Endothelial cell of umbilical vein (primary cell): ENCODE measurements around the gene LSM11. TPM values are rescaled to one million over a fixed set of nuclear protein-coding genes. Genes with fewer than 3 reads are reported as not detected.

Experiments used
- BruUV-seq: library from RNA; stranded (reverse); fragments of 400-500 nt; replicated peaks from 2 replicates; lab custom pipeline; 2021; lab: Mats Ljungman, UMichigan
- CTCF ChIA-PET: fragments of 300-600, 350-600 bp; sonication (Branson Sonifier 250); formaldehyde crosslinking; loops from one replicate; lab custom pipeline; 2021; ENCODE audit warnings: antibody characterized with exemption, inconsistent platforms; lab: Charles Lee
- POLR2A ChIA-PET: fragments of 300-600, 350-600 bp; sonication (Branson Sonifier 250); formaldehyde crosslinking; loops from one replicate; lab custom pipeline; 2021; ENCODE audit warnings: antibody characterized with exemption, inconsistent platforms; lab: Charles Lee
- DNase-seq: peaks from one replicate; pipeline ENCODE4 v3.0.0-alpha.2; 2011; ENCODE audit warnings: low read depth, low spot score
- FAIRE-seq: peaks from 2 replicates; lab custom pipeline; 2011; peaks lifted over from hg19 to GRCh38; lab: Jason Lieb, UNC
- H2AFZ ChIP-seq: 2 replicates; pipeline ENCODE4 v1.6.0; 2012; ENCODE audit warnings: low read depth, low read length, control low read depth, inconsistent platforms
- H3K27ac ChIP-seq: 2 replicates; pipeline ENCODE4 v1.5.1; 2011; ENCODE audit warnings: low read depth, mild to moderate bottlenecking, control low read depth, low read length, moderate library complexity; ENCODE audit not compliant: insufficient read depth
- H3K27me3 ChIP-seq, 2 experiments: 2 replicates each; pipeline versions ENCODE4 v1.6.0 to v1.6.1; 2011; ENCODE audit warnings: low read length in 2 of 2, mixed read lengths in 1 of 2; ENCODE audit not compliant: control insufficient read depth in 2 of 2, insufficient read depth in 2 of 2
- H3K36me3 ChIP-seq, 2 experiments: 2 replicates in 1 of 2; 3 replicates in 1 of 2; pipeline ENCODE4 v1.5.1; 2011; ENCODE audit warnings: low read length in 2 of 2, mild to moderate bottlenecking in 1 of 2, moderate library complexity in 1 of 2; ENCODE audit not compliant: control insufficient read depth in 2 of 2, insufficient read depth in 2 of 2; ENCODE audit errors: extremely low read depth in 1 of 2
- H3K4me1 ChIP-seq: 3 replicates; pipeline ENCODE4 v1.5.1; 2011; ENCODE audit warnings: mild to moderate bottlenecking, low read length; ENCODE audit not compliant: control insufficient read depth, insufficient read depth; ENCODE audit errors: extremely low read depth
- H3K4me2 ChIP-seq: 2 replicates; pipeline ENCODE4 v1.6.1; 2011; ENCODE audit warnings: low read length, control low read depth, mixed read lengths; ENCODE audit not compliant: insufficient read depth
- H3K4me3 ChIP-seq, 3 experiments: fragments of 200-600 bp in 1 of 3; sonication (generic), shearing (Covaris generic) in 1 of 3; replicated peaks in 1 of 3; 2 replicates each; pipeline ENCODE4 v1.5.1; 2011 to 2016; ENCODE audit warnings: control low read depth in 3 of 3, low read length in 3 of 3, mild to moderate bottlenecking in 2 of 3, inconsistent platforms in 1 of 3, low read depth in 1 of 3, moderate library complexity in 1 of 3; ENCODE audit not compliant: insufficient read depth in 1 of 3
- H3K79me2 ChIP-seq: 2 replicates; pipeline ENCODE4 v1.6.0; 2012; ENCODE audit warnings: low read length, inconsistent platforms; ENCODE audit not compliant: control insufficient read depth, insufficient read depth
- H3K9ac ChIP-seq: replicated peaks from 2 replicates; pipeline ENCODE3; 2011; ENCODE audit warnings: low read length, control low read depth; ENCODE audit not compliant: insufficient read depth; ENCODE audit errors: extremely low read depth
- H3K9me1 ChIP-seq: replicated peaks from 3 replicates; pipeline ENCODE4 v1.6.0; 2011; ENCODE audit warnings: mild to moderate bottlenecking, low read length; ENCODE audit not compliant: control insufficient read depth, insufficient read depth; ENCODE audit errors: extremely low read depth
- H3K9me3 ChIP-seq: replicated peaks from 2 replicates; pipeline ENCODE4 v1.5.1; 2012; ENCODE audit warnings: low read length, inconsistent platforms; ENCODE audit not compliant: control insufficient read depth, insufficient read depth
- H4K20me1 ChIP-seq: replicated peaks from 2 replicates; pipeline ENCODE3; 2011; ENCODE audit warnings: mild to moderate bottlenecking, low read length; ENCODE audit not compliant: control insufficient read depth, insufficient read depth; ENCODE audit errors: extremely low read depth
- CTCF ChIP-seq, 2 donors: IDR thresholded peaks; 1 replicate in 1 of 2; 2 replicates in 1 of 2; pipeline ENCODE4 v1.5.1; 2011; ENCODE audit warnings: low read length in 2 of 2, mild to moderate bottlenecking in 2 of 2, moderate library complexity in 2 of 2, control low read depth in 1 of 2, inconsistent platforms in 1 of 2, low read depth in 1 of 2; ENCODE audit not compliant: insufficient read depth in 1 of 2; ENCODE audit errors: extremely low read depth in 1 of 2
- EZH2 ChIP-seq: IDR thresholded peaks from 2 replicates; pipeline ENCODE4 v1.6.1; 2012; ENCODE audit warnings: borderline replicate concordance, low read depth, mild to moderate bottlenecking, moderate library complexity, low read length, inconsistent platforms; ENCODE audit not compliant: severe bottlenecking
- FOS ChIP-seq: IDR thresholded peaks from 2 replicates; pipeline ENCODE4 v1.6.1; 2011; ENCODE audit warnings: mild to moderate bottlenecking, low read length, moderate library complexity, borderline replicate concordance; ENCODE audit not compliant: insufficient read depth
- POLR2AphosphoS5 ChIP-seq: IDR thresholded peaks from 2 replicates; pipeline ENCODE4 v1.6.1; 2012; ENCODE audit warnings: low read depth, mild to moderate bottlenecking, control low read depth, low read length, moderate library complexity; ENCODE audit not compliant: insufficient read depth
- dilution Hi-C: fragments of 300-500 bp; cut with MboI; formaldehyde crosslinking; loops from one replicate; pipeline ENCODE4 v1.15.0; 2019; ENCODE audit warnings: low sequenced_read_pairs; ENCODE audit not compliant: extremely low pct_ligation_motif_present
- intact Hi-C: fragments of 100-400 bp; cut with micrococcal nuclease; formaldehyde crosslinking; loops from one replicate; pipeline ENCODE4 v1.10.0; 2022
- polyA plus RNA-seq, 4 experiments: library from polyadenylated mRNA; depleted of rRNA in 3 of 4; stranded (reverse) in 3 of 4; unstranded in 1 of 4; fragments of >200 nt; gene quantifications; 2 replicates each; pipeline versions ENCODE4 v1.2.1 to v1.2.3, GENCODE V29; 2011 to 2012; ENCODE audit warnings: missing spikeins in 1 of 4
- total RNA-seq: library from RNA; stranded (reverse); gene quantifications from 2 replicates; pipeline ENCODE4 v1.2.3, GENCODE V29; 2021

Gene LSM11
- total and polyA plus RNA-seq, 2 donors (not counting 3 experiments of a cell fraction or from before 2014, with no cell fraction given) = 3.5 to 7.3 TPM

- FAIRE-seq (peak; percentile 87), DNase-seq (peak; percentile 78)
- no peak overlapping the region for H2AFZ ChIP-seq
- intact Hi-C loops (loop anchor here (1.0 to 5.0 kb wide), 8 partner anchors 25 to 390 kb away; partner anchors contain the start of genes ADAM19 and LSM11), dilution Hi-C loops (no loop called here)
- H3K9me3 ChIP-seq = no peaks in the 10 kb centered on the region
- ChIA-PET CTCF (interaction anchor here (0.6 to 6.4 kb wide), 44 partner anchors 10 to 570 kb away, joined by 3 to 69 read pairs (median 4); partner anchors contain the start of gene LSM11), POLR2A (interaction anchor here (0.7 kb wide), 1 partner anchor 238 kb away, joined by 7 read pairs; no protein-coding TSS in a partner anchor)
- H3K27me3 ChIP-seq = no peaks in the 10 kb centered on the region
- H3K36me3 ChIP-seq = no peaks in the 10 kb centered on the region
- H4K20me1 ChIP-seq = no peaks in the 10 kb centered on the region
- no peaks in the 10 kb centered on the region for H3K9me1 ChIP-seq
- no TSS peak for BruUV-seq
- no peaks in the 10 kb centered on the region for H3K79me2 ChIP-seq
- H3K9ac ChIP-seq = no peak overlapping the region
- no peaks in the 10 kb centered on the region for H3K4me1 ChIP-seq
- TF ChIP-seq CTCF (IDR thresholded peaks at IDR 0.05; ENCODE audit: extremely low read depth in 1 of 2, insufficient read depth in 1 of 2, low read depth in 1 of 2, low read length in 2 of 2) (peak; percentile 46 to 56), FOS (no peak)
- no peak overlapping the region for H3K27ac ChIP-seq
- H3K4me3 ChIP-seq = no peak overlapping the region
- H3K4me2 ChIP-seq = no peak overlapping the region
Measured at GRCh38 chr5:157718519-157718918, 25.0 kb upstream of the LSM11 start.

- DNase-seq = no peak
- H3K27me3 ChIP-seq = no peaks in the 10 kb centered on the region
- ChIA-PET CTCF (interaction anchor here (0.6 to 6.4 kb wide), 24 partner anchors 9 to 979 kb away, joined by 3 to 69 read pairs (median 6); partner anchors contain the start of gene LSM11), POLR2A (interaction anchor here (0.7 kb wide), 1 partner anchor 238 kb away, joined by 7 read pairs; no protein-coding TSS in a partner anchor)
- no peak for FAIRE-seq
- no peaks in the 10 kb centered on the region for H3K9me3 ChIP-seq
- H3K27ac ChIP-seq = no peak overlapping the region
- H3K9ac ChIP-seq = no peak overlapping the region
- no TSS peak for BruUV-seq
- H3K36me3 ChIP-seq = no peaks in the 10 kb centered on the region
- TF ChIP-seq POLR2AphosphoS5 = no peak
- no peak for TF ChIP-seq EZH2
- no peaks in the 10 kb centered on the region for H3K79me2 ChIP-seq
- H3K9me1 ChIP-seq = no peaks in the 10 kb centered on the region
- no peaks in the 10 kb centered on the region for H4K20me1 ChIP-seq
- no peak overlapping the region for H3K4me2 ChIP-seq
- H3K4me3 ChIP-seq = no peak overlapping the region
- H3K4me1 ChIP-seq = no peaks in the 10 kb centered on the region
- no peak overlapping the region for H2AFZ ChIP-seq
- dilution Hi-C loops (no loop called here), intact Hi-C loops (loop anchor here (5.0 kb wide), 1 partner anchor 142 kb away; the partner anchor contains the start of gene ADAM19)
Measured at GRCh38 chr5:157719245-157719644, 24.3 kb upstream of the LSM11 start.
